ENCODE measurements around the gene CDK15.
"Not testable (repeated sequence)": the region's sequence is repeated elsewhere in the genome, so short reads cannot be mapped to it uniquely, and the experiment has no call there.

The CDK15 gene

GRCh38 chr2:201790291-201790690, 16.0 kb upstream of the CDK15 start:
- Histone ChIP-seq H3K9me3 (ENCODE audit: control insufficient read depth in 1 of 2, low read length in 2 of 2) (no peaks in the 10 kb centered on the region), H3K36me3 (ENCODE audit: control insufficient read depth in 1 of 2, insufficient read depth in 2 of 2, low read length in 2 of 2) (no peaks in the 10 kb centered on the region), H3K4me1 (ENCODE audit: control insufficient read depth in 1 of 2, insufficient read depth in 2 of 2, low read length in 2 of 2) (no peaks in the 10 kb centered on the region), H3K27me3 (ENCODE audit: low read depth, low read length) (no peaks in the 10 kb centered on the region), H3K27ac (ENCODE audit: low read length) (no peak overlapping the region), H3K4me3 (ENCODE audit: low read depth in 1 of 2, low read length in 2 of 2) (no peak overlapping the region)

DNA sequence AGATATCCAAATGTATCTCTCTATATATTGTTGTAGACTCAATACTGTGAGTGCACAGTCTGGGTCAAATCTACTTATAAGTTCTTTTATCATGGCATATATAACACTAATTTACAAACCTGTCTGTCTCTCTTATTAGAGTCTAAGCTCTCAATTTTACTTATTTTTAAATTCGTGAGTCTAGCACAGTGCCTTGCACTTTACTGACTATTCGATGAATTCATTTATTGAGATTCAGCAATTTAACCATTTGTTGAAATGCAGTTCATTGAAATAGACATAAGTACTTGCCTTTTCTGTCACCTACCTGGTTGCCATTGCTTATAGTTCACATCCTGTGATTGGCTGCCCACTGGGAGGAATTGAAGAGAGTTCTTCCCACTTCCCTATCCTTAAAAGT, 15.3 kb upstream of the CDK15 start:
- H3K36me3 ChIP-seq (ENCODE audit: control insufficient read depth in 1 of 2, insufficient read depth in 2 of 2, low read length in 2 of 2) = no peaks in the 10 kb centered on the region
- H3K4me3 ChIP-seq (ENCODE audit: low read depth in 1 of 2, low read length in 2 of 2) = no peak overlapping the region
- no peaks in the 10 kb centered on the region for H3K4me1 ChIP-seq (ENCODE audit: control insufficient read depth in 1 of 2, insufficient read depth in 2 of 2, low read length in 2 of 2)
- H3K27me3 ChIP-seq (ENCODE audit: low read depth, low read length) = no peaks in the 10 kb centered on the region
- H3K27ac ChIP-seq (ENCODE audit: low read length) = no peak overlapping the region
- H3K9me3 ChIP-seq (ENCODE audit: control insufficient read depth in 1 of 2, low read length in 2 of 2) = no peaks in the 10 kb centered on the region

DNA sequence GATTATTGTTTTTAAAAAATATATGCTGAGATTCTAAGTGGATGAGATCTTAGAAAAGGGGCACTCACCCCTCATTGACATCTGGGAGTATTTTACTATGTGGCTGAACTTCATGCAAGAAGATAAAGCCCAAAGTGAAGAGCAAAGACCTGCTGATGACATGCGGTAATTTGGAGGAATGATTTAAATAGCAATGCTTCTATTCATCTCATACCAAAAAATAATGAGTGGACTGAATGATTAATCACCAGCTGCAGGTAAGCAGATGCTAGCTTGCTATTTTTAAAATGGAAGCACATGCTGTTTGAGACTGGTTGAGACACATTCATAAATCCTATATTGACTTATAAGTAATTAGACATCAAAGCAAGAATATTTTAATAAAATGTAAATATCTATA, 12.7 kb upstream of the CDK15 start:
- Histone ChIP-seq H3K27me3 (ENCODE audit: low read depth, low read length) (no peaks in the 10 kb centered on the region), H3K4me1 (ENCODE audit: control insufficient read depth in 1 of 2, insufficient read depth in 2 of 2, low read length in 2 of 2) (no peaks in the 10 kb centered on the region), H3K36me3 (ENCODE audit: control insufficient read depth in 1 of 2, insufficient read depth in 2 of 2, low read length in 2 of 2) (no peaks in the 10 kb centered on the region), H3K9me3 (ENCODE audit: control insufficient read depth in 1 of 2, low read length in 2 of 2) (no peaks in the 10 kb centered on the region), H3K27ac (ENCODE audit: low read length) (no peak overlapping the region), H3K4me3 (ENCODE audit: low read depth in 1 of 2, low read length in 2 of 2) (no peak overlapping the region)

DNA sequence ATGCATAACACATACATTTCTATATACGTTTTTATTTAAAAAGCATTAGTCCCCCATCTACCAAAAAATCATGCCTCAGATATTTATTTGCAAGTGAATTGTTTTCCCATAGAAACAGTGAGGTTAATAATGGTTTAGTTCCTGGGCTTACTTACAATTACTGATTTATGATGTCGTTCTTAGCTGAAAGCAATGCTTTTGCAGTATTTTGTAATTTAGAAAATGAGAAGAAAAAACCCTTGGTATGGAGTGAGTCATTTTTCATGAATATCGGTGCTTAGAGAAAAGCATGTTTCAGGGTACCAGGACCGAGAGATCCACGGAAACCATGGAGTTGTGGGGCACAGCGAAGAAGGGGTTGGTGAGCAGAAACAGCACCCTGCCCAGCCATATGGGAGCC, 12.0 kb upstream of the CDK15 start:
- no peaks in the 10 kb centered on the region for H3K4me1 ChIP-seq (ENCODE audit: control insufficient read depth in 1 of 2, insufficient read depth in 2 of 2, low read length in 2 of 2)
- H3K36me3 ChIP-seq (ENCODE audit: control insufficient read depth in 1 of 2, insufficient read depth in 2 of 2, low read length in 2 of 2) = no peaks in the 10 kb centered on the region

GRCh38 chr2:201795607-201796477, 10.5 kb upstream of the CDK15 start:
- H3K4me3 ChIP-seq (ENCODE audit: low read depth in 1 of 2, low read length in 2 of 2) = no peak overlapping the region
- H3K36me3 ChIP-seq (ENCODE audit: control insufficient read depth in 1 of 2, insufficient read depth in 2 of 2, low read length in 2 of 2) = no peaks in the 10 kb centered on the region
- no peaks in the 10 kb centered on the region for H3K4me1 ChIP-seq (ENCODE audit: control insufficient read depth in 1 of 2, insufficient read depth in 2 of 2, low read length in 2 of 2)
- no peaks in the 10 kb centered on the region for H3K27me3 ChIP-seq (ENCODE audit: low read depth, low read length)
- no peaks in the 10 kb centered on the region for H3K9me3 ChIP-seq (ENCODE audit: control insufficient read depth in 1 of 2, low read length in 2 of 2)
- H3K27ac ChIP-seq (ENCODE audit: low read length) = no peak overlapping the region

More for the DNA sequence above, 12.0 kb upstream of the CDK15 start:
- H3K27ac ChIP-seq (ENCODE audit: low read length) = no peak overlapping the region
- H3K9me3 ChIP-seq (ENCODE audit: control insufficient read depth in 1 of 2, low read length in 2 of 2) = no peaks in the 10 kb centered on the region
- no peak overlapping the region for H3K4me3 ChIP-seq (ENCODE audit: low read depth in 1 of 2, low read length in 2 of 2)
- no peaks in the 10 kb centered on the region for H3K27me3 ChIP-seq (ENCODE audit: low read depth, low read length)

- H3K36me3 ChIP-seq (ENCODE audit: control insufficient read depth in 1 of 2, insufficient read depth in 2 of 2, low read length in 2 of 2) = no peaks in the 10 kb centered on the region
- no peak overlapping the region for H3K27ac ChIP-seq (ENCODE audit: low read length)
- H3K27me3 ChIP-seq (ENCODE audit: low read depth, low read length) = no peaks in the 10 kb centered on the region
- H3K4me1 ChIP-seq (ENCODE audit: control insufficient read depth in 1 of 2, insufficient read depth in 2 of 2, low read length in 2 of 2) = no peaks in the 10 kb centered on the region
- no peaks in the 10 kb centered on the region for H3K9me3 ChIP-seq (ENCODE audit: control insufficient read depth in 1 of 2, low read length in 2 of 2)
- H3K4me3 ChIP-seq (ENCODE audit: low read depth in 1 of 2, low read length in 2 of 2) = no peak overlapping the region
Observed at GRCh38 chr2:201796478-201796865, 9.9 kb upstream of the CDK15 start.

- no peaks in the 10 kb centered on the region for H3K36me3 ChIP-seq (ENCODE audit: control insufficient read depth in 1 of 2, insufficient read depth in 2 of 2, low read length in 2 of 2)
- H3K4me1 ChIP-seq (ENCODE audit: control insufficient read depth in 1 of 2, insufficient read depth in 2 of 2, low read length in 2 of 2) = no peaks in the 10 kb centered on the region
- no peaks in the 10 kb centered on the region for H3K9me3 ChIP-seq (ENCODE audit: control insufficient read depth in 1 of 2, low read length in 2 of 2)
- H3K27ac ChIP-seq (ENCODE audit: low read length) = no peak overlapping the region
- no peaks in the 10 kb centered on the region for H3K27me3 ChIP-seq (ENCODE audit: low read depth, low read length)
- H3K4me3 ChIP-seq (ENCODE audit: low read depth in 1 of 2, low read length in 2 of 2) = no peak overlapping the region
Observed at GRCh38 chr2:201797175-201797840, 9.0 kb upstream of the CDK15 start.

DNA sequence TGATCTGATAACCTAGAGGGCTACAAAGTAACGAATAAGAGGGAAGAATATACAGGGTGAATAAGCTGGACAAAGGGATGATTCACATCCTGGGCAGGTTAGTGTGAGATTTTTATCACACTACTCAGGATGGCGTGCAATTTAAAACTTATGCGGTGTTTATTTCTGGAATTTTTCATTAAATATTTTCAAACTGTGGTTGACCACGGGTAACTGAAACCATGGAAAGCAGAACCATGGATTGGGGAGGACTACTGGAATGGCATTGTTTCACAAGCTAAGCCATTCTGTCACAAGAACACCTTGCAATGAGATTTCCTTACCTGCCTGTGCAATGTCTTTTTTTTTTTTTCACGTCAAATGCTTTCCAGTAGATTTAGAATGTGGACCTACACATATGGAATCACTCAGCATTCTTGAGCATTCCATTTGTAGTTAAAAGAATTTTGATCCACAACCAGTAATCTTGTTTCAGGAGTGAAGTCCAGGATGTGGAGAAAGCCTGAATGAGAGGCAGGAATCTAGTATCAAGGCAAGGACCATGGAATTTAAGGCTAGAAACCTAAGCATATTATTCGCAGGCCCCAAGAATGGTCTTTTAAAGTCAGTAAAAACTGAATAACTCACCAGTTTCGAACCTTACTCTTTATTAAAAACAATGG, 8.0 kb upstream of the CDK15 start:
- Histone ChIP-seq H3K36me3 (ENCODE audit: control insufficient read depth in 1 of 2, insufficient read depth in 2 of 2, low read length in 2 of 2) (no peaks in the 10 kb centered on the region), H3K27ac (ENCODE audit: low read length) (no peak overlapping the region), H3K27me3 (ENCODE audit: low read depth, low read length) (no peaks in the 10 kb centered on the region), H3K9me3 (ENCODE audit: control insufficient read depth in 1 of 2, low read length in 2 of 2) (no peaks in the 10 kb centered on the region), H3K4me1 (ENCODE audit: control insufficient read depth in 1 of 2, insufficient read depth in 2 of 2, low read length in 2 of 2) (no peaks in the 10 kb centered on the region), H3K4me3 (ENCODE audit: low read depth in 1 of 2, low read length in 2 of 2) (no peak overlapping the region)

- not testable (repeated sequence) for H3K27me3 ChIP-seq (ENCODE audit: low read depth, low read length); H3K4me3 ChIP-seq (ENCODE audit: low read depth in 1 of 2, low read length in 2 of 2); H3K4me1 ChIP-seq (ENCODE audit: control insufficient read depth in 1 of 2, insufficient read depth in 2 of 2, low read length in 2 of 2); H3K9me3 ChIP-seq (ENCODE audit: control insufficient read depth in 1 of 2, low read length in 2 of 2); H3K27ac ChIP-seq (ENCODE audit: low read length); H3K36me3 ChIP-seq (ENCODE audit: control insufficient read depth in 1 of 2, insufficient read depth in 2 of 2, low read length in 2 of 2)
Observed at GRCh38 chr2:201798914-201799285, 7.4 kb upstream of the CDK15 start.

DNA sequence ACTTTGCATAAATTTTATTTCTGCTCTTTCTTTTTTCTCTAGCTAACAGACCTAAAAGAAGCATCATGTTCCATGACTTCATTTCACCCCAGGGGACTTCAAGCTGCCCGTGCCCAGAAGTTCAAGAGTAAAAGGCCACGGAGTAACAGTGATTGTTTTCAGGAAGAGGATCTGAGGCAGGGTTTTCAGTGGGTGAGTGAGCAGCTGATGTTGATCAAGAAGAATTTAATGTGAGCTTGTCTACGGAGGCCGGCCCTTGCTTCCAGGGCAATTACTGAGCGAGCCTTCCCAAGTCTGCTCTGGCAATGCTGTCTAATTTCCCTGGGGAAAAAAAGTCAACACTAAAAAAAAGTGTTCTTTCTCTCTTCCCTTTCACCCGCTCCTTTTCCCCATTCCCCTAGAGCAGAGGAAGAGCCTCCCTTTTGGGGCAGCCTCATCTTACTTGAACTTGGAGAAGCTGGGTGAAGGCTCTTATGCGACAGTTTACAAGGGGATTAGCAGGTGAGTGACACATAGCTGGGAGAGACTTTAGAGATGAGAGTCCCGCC, 1.2 kb downstream of the CDK15 start:
- Histone ChIP-seq H3K27me3 (ENCODE audit: low read depth, low read length) (no peaks in the 10 kb centered on the region), H3K4me3 (ENCODE audit: low read depth in 1 of 2, low read length in 2 of 2) (no peak overlapping the region), H3K36me3 (ENCODE audit: control insufficient read depth in 1 of 2, insufficient read depth in 2 of 2, low read length in 2 of 2) (no peaks in the 10 kb centered on the region), H3K4me1 (ENCODE audit: control insufficient read depth in 1 of 2, insufficient read depth in 2 of 2, low read length in 2 of 2) (peaks cover 0 to 6% of the 10 kb centered on the region in 2 donors), H3K9me3 (ENCODE audit: control insufficient read depth in 1 of 2, low read length in 2 of 2) (no peaks in the 10 kb centered on the region), H3K27ac (ENCODE audit: low read length) (no peak overlapping the region)

- no peaks in the 10 kb centered on the region for H3K27me3 ChIP-seq (ENCODE audit: low read depth, low read length)
- H3K9me3 ChIP-seq (ENCODE audit: control insufficient read depth in 1 of 2, low read length in 2 of 2) = no peaks in the 10 kb centered on the region
- no peak overlapping the region for H3K27ac ChIP-seq (ENCODE audit: low read length)
- H3K4me1 ChIP-seq (ENCODE audit: control insufficient read depth in 1 of 2, insufficient read depth in 2 of 2, low read length in 2 of 2) = peaks cover 0 to 6% of the 10 kb centered on the region in 2 donors
- no peaks in the 10 kb centered on the region for H3K36me3 ChIP-seq (ENCODE audit: control insufficient read depth in 1 of 2, insufficient read depth in 2 of 2, low read length in 2 of 2)
- H3K4me3 ChIP-seq (ENCODE audit: low read depth in 1 of 2, low read length in 2 of 2) = no peak overlapping the region
Observed at GRCh38 chr2:201808027-201808426, 1.7 kb downstream of the CDK15 start.
